SK-N-MC (cell line): Measurements from ENCODE around the gene CS.

ENCODE experiments used
- EZH2 ChIP-seq: fragments of 200-600 bp; sonication (generic); IDR thresholded peaks from one replicate; pipeline ENCODE4 v1.6.1; 2017; ENCODE audit warnings: antibody characterized with exemption
- POLR2AphosphoS5 ChIP-seq: IDR thresholded peaks from 2 replicates; pipeline ENCODE4 v1.6.1; 2012; ENCODE audit warnings: mild to moderate bottlenecking, low read depth, low read length, borderline replicate concordance

DNA sequence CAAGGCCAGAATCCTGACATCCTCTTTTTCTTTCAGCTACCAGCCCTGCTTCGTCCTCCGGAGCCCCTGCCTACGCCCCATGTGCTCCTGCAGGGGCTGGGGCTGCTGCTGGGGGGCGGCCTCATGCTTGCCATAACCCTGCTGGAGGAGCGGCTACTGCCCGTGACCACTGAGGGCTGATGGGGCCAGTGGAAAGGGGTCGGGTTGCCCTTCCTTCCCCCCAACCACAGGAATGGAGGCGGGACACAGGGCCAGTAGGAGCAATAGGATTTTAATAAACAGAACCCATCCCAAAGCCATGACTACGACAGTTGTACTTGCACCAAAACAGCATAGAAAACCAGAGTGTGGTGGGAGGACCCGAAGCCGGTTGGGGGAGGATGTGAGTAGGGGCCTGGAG lies 62.6 kb downstream of the CS start:
- TF ChIP-seq EZH2 (no peak), POLR2AphosphoS5 (no peak)
